T follicular helper cell (primary cell): ENCODE data around the gene PPIF.

Experiments
- DNase-seq: peaks from one replicate; pipeline ENCODE4 v3.0.0-alpha.2; 2020; ENCODE audit warnings: low read depth

The PPIF gene

DNA sequence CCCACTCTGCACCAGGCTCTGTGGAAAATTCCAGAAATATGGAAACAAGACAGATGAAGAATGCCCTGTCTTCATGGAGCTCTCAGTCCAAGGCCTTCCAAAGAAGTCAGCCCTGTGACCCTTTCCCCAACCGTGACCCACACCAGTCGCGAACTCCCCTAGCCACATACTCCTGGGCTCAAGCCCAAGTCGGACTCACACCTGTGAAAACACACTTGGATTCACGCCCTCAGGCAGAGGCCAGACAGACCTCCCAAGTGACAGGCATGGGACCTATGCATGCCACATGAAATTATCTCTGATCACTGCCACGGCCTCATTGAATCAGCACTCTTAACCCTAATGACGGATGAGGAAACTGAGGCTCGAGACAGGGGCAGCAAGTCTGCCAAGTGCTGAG lies 55.7 kb downstream of the PPIF start:
- no peak for DNase-seq

DNA sequence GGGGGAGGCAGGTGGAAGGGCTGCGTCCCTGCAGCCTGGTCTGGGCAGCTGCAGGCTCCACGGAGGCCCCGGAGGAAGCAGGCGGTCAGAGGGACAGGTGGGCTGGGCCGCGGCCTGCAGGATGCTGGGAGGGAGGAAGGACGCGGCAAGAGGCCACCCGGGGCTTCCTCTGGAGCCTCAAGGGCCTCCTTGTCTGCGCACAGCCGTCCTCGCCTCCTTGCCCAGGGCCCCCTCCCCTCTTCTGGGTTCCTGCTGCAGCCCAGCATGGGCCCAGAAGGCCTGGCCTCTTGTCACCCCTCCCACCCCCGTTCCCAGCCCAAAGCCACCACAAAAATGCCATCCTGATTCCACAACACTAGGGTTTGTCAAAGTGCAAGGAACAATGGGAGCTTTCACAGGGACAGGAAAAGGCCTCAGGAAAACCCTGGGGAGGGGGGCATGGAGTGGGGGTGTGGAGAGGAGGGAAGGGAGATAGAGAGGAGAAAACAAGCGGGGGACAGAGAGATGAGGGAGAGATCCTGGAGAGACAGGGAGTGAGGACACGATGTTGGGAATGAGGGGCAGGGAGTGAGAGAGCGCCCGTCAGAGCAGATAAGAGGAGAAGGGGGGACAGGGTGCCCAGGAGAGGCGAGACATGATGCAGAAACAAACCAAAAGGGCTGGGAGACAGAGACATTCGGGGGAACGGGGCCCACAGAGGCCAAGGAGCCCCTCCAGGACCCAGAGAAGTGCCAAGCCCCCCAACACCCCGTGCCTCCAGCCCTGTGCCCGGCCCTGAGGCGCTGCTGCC lies 56.4 kb downstream of the PPIF start:
- no peak for DNase-seq

- no peak for DNase-seq
These were observed 57.0 kb downstream of the PPIF start for GRCh38 chr10:79404231-79404609.

DNA sequence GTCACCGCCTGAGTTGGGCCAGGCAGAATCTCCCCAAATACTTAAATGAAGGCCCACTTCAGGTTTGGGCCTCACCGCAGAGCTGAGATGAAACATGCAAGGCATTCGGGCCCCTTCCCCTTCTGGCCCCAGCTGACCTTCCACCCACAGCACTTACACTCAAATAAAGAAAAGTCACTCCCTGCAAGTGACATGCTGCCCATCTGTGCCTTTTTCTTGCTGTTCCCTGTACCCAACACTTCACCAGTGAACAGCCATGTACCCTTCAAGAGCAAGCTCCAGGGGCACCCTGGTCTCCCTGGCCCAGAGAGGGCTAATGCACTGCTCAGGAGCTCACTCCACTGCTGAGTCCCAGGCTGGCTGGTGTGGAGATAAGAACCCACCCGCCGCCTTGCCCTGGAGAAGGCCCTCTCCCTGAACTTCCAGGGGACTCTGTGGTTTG lies 57.4 kb downstream of the PPIF start:
- DNase-seq = no peak
